Tibial artery (tissue), 4 donors: Measurements from ENCODE around the gene SQOR.
A peak's percentile ranks its signal among the peaks of the same experiment; 100 is the strongest.
"Not testable (repeated sequence)": the region's sequence is repeated elsewhere in the genome, so short reads cannot be mapped to it uniquely, and the experiment has no call there.

Source experiments
- DNase-seq, 2 donors: peaks; one replicate each; pipeline ENCODE4 v3.0.0-alpha.2; 2019
- H3K27ac ChIP-seq, 2 donors: fragments of 200-600 bp; sonication (generic) in 1 of 2; 1 replicate in 1 of 2; 2 replicates in 1 of 2; pipeline ENCODE4 v1.5.1; 2018 to 2019; ENCODE audit warnings: mild to moderate bottlenecking in 1 of 2
- H3K27me3 ChIP-seq, 2 donors: fragments of 200-600 bp; sonication (generic) in 1 of 2; one replicate each; pipeline versions ENCODE4 v1.5.1 to v1.6.0; 2016 to 2019
- H3K36me3 ChIP-seq, 3 donors: fragments of 200-600 bp; sonication (generic) in 2 of 3; one replicate each; pipeline ENCODE4 v1.5.1; 2016 to 2019; ENCODE audit warnings: mild to moderate bottlenecking in 2 of 3
- H3K4me1 ChIP-seq, 4 donors: fragments of 200-600 bp; sonication (generic) in 2 of 4; 1 replicate in 3 of 4; 2 replicates in 1 of 4; pipeline ENCODE4 v1.5.1; 2016 to 2019
- H3K4me3 ChIP-seq, 2 donors: fragments of 200-600 bp; sonication (generic) in 1 of 2; 1 replicate in 1 of 2; 2 replicates in 1 of 2; pipeline ENCODE4 v1.5.1; 2018 to 2019; ENCODE audit warnings: mild to moderate bottlenecking in 2 of 2
- H3K9me3 ChIP-seq, 3 donors: fragments of 200-600 bp; sonication (generic) in 1 of 3; one replicate each; pipeline ENCODE4 v1.5.1; 2016 to 2019
- intact Hi-C: fragments of 100-400 bp; cut with DNase I; formaldehyde crosslinking; loops from one replicate; pipeline ENCODE4 v1.15.0; 2023; ENCODE audit warnings: low total_unique reads
- TF ChIP-seq, protein P1 (sequence below), 2 experiments: fragments of 200-600 bp in 1 of 2; fragments of 450-650 bp in 1 of 2; IDR thresholded peaks; one replicate each; pipeline ENCODE4 v1.5.1; 2017 to 2019; ENCODE audit warnings: antibody characterized with exemption in 2 of 2, mild to moderate bottlenecking in 1 of 2, moderate library complexity in 1 of 2

SQOR gene

DNA sequence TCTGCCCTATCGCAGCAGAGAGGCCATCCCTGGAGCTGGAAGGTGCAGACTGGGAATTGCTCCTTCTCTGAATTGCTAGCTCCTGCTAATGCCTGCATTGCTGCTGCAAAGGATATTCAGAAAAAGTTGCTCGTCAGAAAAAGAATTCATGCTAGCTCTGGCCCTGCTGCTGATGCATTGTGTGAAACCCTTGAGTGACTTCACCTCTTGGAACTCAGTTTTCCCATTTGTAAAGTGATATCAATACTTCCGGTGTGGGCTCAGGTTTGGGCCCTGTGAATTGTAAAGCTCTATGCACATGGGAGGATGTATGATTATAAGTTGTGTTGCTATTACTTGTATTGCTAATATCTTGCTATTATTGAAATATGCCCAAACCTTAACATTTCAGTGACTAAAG lies 11.4 kb downstream of the SQOR start:
- TF ChIP-seq, protein P1, sequence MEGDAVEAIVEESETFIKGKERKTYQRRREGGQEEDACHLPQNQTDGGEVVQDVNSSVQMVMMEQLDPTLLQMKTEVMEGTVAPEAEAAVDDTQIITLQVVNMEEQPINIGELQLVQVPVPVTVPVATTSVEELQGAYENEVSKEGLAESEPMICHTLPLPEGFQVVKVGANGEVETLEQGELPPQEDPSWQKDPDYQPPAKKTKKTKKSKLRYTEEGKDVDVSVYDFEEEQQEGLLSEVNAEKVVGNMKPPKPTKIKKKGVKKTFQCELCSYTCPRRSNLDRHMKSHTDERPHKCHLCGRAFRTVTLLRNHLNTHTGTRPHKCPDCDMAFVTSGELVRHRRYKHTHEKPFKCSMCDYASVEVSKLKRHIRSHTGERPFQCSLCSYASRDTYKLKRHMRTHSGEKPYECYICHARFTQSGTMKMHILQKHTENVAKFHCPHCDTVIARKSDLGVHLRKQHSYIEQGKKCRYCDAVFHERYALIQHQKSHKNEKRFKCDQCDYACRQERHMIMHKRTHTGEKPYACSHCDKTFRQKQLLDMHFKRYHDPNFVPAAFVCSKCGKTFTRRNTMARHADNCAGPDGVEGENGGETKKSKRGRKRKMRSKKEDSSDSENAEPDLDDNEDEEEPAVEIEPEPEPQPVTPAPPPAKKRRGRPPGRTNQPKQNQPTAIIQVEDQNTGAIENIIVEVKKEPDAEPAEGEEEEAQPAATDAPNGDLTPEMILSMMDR (IDR thresholded peaks at IDR 0.05), result no peak
- Histone ChIP-seq H3K27ac (peak overlapping the region; percentile 33 to 43), H3K27me3 (no peaks in the 10 kb centered on the region), H3K9me3 (no peaks in the 10 kb centered on the region), H3K4me1 (peaks cover 0 to 89% (median 54%) of the 10 kb centered on the region in 4 donors), H3K36me3 (no peaks in the 10 kb centered on the region), H3K4me3 (no peak overlapping the region)
- intact Hi-C loops, result loop anchor here (10.0 kb wide), 1 partner anchor 481 kb away; no protein-coding TSS in a partner anchor
- no peak for DNase-seq

DNA sequence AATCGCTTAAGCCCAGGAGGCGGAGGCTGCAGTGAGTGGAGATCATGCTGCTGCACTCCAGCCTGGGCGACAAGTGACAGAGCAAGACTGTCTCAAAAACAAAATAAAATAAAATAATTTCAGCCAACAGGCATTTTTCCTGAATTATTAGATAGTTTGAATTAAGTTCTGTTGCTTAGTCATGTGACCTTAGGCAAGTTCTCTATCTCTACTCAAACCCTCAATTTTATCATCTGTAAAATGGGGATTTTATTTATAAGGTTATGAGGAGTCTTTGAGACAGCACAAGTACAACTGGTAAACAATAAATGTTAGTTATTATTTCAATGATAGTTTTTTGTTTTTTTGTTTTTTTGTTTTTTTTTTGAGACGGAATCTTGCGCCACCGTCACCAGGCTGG lies 13.0 kb downstream of the SQOR start:
- Histone ChIP-seq H3K27me3 (no peaks in the 10 kb centered on the region), H3K27ac (no peak overlapping the region), H3K4me1 (peaks cover 0 to 74% (median 39%) of the 10 kb centered on the region in 4 donors), H3K4me3 (no peak overlapping the region), H3K36me3 (no peaks in the 10 kb centered on the region), H3K9me3 (no peaks in the 10 kb centered on the region)
- intact Hi-C loops, result loop anchor here (10.0 kb wide), 1 partner anchor 483 kb away; no protein-coding TSS in a partner anchor
- DNase-seq, result no peak
- TF ChIP-seq, protein P1 (IDR thresholded peaks at IDR 0.05), result no peak

DNA sequence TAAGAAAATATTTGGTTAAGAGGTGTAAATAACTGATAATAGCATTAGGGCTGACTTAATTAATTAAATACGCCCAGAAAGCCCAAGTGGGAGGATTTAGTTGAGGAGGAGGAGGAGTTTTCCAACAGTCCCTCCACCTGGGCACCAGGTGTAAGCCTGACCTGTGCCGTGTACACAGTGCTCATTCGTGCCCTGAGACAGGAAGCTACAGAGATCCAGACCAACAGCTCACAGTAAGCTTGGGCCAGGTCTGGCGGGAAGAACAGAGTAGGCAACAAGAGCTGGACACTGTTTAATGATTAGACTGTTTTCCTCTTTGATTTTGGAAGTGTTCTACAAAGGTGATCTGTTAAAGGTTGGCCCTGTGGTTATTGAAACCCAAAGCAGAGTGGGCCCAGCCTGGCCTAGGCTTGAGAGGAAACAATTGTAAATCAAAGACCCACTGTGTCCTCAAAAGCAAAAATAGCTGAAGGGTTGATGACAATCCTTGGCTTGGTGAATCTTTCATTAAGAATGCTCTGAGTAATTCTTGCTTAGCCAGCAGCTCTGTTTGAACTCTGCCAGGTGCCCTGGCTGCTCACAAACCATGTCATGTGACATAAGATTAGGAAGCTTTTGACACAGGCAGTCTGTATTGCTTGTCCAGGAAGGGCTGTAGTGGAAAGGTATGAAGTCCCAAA lies 13.8 kb downstream of the SQOR start:
- H3K27ac ChIP-seq, result no peak overlapping the region
- H3K9me3 ChIP-seq, result no peaks in the 10 kb centered on the region
- peaks cover 0 to 77% (median 36%) of the 10 kb centered on the region in 4 donors for H3K4me1 ChIP-seq
- no peaks in the 10 kb centered on the region for H3K27me3 ChIP-seq
- TF ChIP-seq, protein P1 (IDR thresholded peaks at IDR 0.05), result no peak
- no peak overlapping the region for H3K4me3 ChIP-seq
- intact Hi-C loops, result loop anchor here (10.0 kb wide), 1 partner anchor 484 kb away; no protein-coding TSS in a partner anchor
- no peak for DNase-seq
- no peaks in the 10 kb centered on the region for H3K36me3 ChIP-seq

DNA sequence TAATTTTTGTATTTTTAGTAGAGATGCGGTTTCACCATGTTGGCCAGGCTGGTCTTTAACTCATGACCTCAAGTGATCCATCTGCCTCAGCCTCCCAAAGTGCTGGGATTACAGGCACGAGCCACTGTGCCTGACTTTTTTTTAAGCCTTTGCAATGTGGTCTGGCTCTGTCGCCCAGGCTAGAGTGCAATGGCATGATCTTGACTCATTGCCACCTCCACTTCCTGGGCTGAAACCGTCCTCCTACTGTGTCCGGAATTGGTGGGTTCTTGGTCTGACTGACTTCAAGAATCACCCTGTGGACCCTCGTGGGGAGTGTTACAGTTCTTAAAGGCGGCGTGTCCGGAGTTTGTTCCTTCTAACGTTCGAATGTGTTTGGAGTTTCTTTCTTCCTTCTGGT lies 15.2 kb downstream of the SQOR start:
- intact Hi-C loops, H3K9me3 ChIP-seq, H3K4me3 ChIP-seq, DNase-seq, H3K27ac ChIP-seq, H3K27me3 ChIP-seq, H3K36me3 ChIP-seq: not testable (repeated sequence)
- H3K4me1 ChIP-seq, result peaks cover 0 to 70% (median 33%) of the 10 kb centered on the region in 4 donors

DNA sequence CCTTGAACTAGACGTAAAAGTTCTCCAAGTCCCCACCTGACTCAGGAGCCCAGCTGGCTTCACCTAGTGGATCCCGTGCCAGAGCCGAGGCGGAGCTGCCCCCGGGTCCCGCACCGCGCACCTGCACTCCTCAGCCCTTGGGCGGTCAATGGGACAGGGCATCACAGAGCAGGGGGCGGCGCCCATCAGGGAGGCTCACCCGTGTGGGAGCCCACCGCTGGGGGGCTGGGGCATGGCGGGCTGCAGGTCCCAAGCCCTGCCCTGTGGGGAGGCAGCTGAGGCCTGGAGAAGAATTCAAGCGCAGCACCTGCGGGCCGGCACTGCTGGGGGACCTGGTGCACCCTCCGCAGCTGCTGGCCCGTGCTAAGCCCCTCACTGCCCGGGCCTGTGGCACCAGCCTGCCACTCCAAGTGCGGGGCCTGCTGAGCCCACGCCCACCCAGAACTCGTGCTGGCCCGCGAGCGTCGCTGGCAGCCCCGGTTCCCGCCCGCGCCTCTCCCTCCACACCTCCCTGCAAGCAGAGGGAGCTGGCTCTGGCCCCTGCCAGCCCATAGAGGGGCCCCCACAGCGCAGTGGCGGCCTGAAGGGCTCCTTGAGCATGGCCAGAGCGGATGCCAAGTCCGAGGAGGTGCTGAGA lies 16.2 kb downstream of the SQOR start:
- no peaks in the 10 kb centered on the region for H3K36me3 ChIP-seq
- no peaks in the 10 kb centered on the region for H3K27me3 ChIP-seq
- intact Hi-C loops, result no loop called here
- peaks cover 0 to 60% (median 23%) of the 10 kb centered on the region in 4 donors for H3K4me1 ChIP-seq
- no peak for DNase-seq
- no peak overlapping the region for H3K4me3 ChIP-seq
- no peak overlapping the region for H3K27ac ChIP-seq
- TF ChIP-seq, protein P1 (IDR thresholded peaks at IDR 0.05), result no peak
- no peaks in the 10 kb centered on the region for H3K9me3 ChIP-seq

DNA sequence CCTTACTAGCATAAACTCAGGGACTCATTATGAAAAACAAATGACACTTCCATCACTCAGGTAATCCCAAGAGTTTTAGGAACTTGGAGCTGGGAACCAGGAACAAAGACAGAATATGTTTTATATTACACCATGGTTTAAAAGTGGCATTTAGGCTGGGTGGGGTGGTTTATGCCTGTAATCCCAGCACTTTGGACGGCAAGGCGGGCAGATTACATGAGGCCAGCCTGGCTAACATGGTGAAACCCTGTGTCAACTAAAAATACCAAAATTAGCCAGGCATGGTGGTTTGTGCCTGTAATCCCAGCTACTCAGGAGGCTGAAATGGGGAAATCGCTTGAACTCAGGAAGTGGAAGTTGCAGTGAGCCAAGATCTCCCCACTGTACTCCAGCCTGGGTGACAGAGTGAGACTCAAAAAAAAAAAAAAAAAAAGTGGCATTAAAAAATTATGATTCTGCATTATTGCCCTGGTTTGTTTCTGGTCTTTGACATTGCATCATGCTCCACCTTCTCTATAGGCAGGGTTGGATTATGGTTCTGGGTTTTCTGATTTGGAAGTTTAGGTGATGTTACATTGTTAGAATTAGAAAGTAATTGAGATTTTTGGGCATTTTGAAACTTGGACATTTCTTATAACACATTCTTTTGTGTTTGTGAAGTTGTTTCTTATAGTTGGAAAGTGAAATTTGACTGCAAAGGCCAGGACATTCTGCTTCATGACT lies 19.0 kb downstream of the SQOR start:
- no peak overlapping the region for H3K4me3 ChIP-seq
- intact Hi-C loops, result no loop called here
- H3K9me3 ChIP-seq, result no peaks in the 10 kb centered on the region
- no peak overlapping the region for H3K27ac ChIP-seq
- DNase-seq, result no peak
- no peaks in the 10 kb centered on the region for H3K36me3 ChIP-seq
- peaks cover 0 to 51% (median 16%) of the 10 kb centered on the region in 4 donors for H3K4me1 ChIP-seq
- TF ChIP-seq, protein P1 (IDR thresholded peaks at IDR 0.05), result no peak
- no peaks in the 10 kb centered on the region for H3K27me3 ChIP-seq
